Astrocyte (in vitro differentiated cells and primary cell): ENCODE results near the gene SSUH2.

Experiments
- CTCF ChIP-seq: IDR thresholded peaks from 2 replicates; pipeline ENCODE4 v1.5.1; 2011; ENCODE audit warnings: low read depth, mild to moderate bottlenecking, inconsistent platforms, low read length, moderate library complexity; ENCODE audit not compliant: insufficient read depth
- EZH2 ChIP-seq: IDR thresholded peaks from 2 replicates; pipeline ENCODE4 v1.6.1; 2012; ENCODE audit warnings: mild to moderate bottlenecking, low read length, inconsistent platforms; ENCODE audit not compliant: insufficient read depth

DNA sequence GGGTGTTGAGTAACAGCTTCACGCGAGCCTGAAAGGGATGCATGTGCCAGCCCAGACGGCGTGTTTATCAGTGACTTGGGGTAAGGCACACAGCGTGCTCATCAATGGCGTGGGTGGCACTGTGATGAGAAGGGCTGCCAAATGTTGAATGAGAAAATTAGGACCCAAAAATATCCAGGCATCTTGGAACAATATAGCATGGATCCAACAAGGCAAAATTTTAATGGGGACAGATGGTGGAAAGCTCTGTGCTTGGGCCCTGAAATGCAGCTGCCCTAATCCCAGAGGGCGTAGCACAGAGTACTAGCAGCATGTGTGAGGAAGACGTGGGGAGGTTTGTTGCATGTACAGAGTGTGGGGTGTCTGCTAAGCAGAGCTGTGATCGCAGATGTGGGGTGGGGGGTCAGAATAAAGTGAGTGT, 48.9 kb downstream of the SSUH2 start:
- TF ChIP-seq CTCF = no peak
- no peak for TF ChIP-seq EZH2
